LHCN-M2 (cell line): ENCODE measurements around the gene HAS3. TPM values are rescaled to one million over a fixed set of nuclear protein-coding genes. Genes with fewer than 3 reads are reported as not detected.
"Not testable (repeated sequence)": the region's sequence is repeated elsewhere in the genome, so short reads cannot be mapped to it uniquely, and the experiment has no call there.

Experiments
- DNase-seq: peaks from one replicate; pipeline ENCODE4 v3.0.0-alpha.2; 2012; ENCODE audit warnings: low read depth
- total RNA-seq: library from RNA; depleted of rRNA; stranded (reverse); fragments of >200 nt; gene quantifications from 2 replicates; pipeline ENCODE4 v1.2.3, GENCODE V29; 2014

HAS3 gene
- total RNA-seq, 1 experiment from 2014 or later: 0.23 TPM

GRCh38 chr16:69116256-69116875, 10.9 kb downstream of the HAS3 start:
- DNase-seq: no peak

GRCh38 chr16:69116906-69117305, 11.5 kb downstream of the HAS3 start:
- DNase-seq: no peak

GRCh38 chr16:69118468-69118867, 13.0 kb downstream of the HAS3 start:
- DNase-seq: no peak

GRCh38 chr16:69118994-69119393, 13.5 kb downstream of the HAS3 start:
- DNase-seq: no peak

- DNase-seq: no peak
These were observed 14.1 kb downstream of the HAS3 start for GRCh38 chr16:69119536-69119935.

GRCh38 chr16:69120096-69120664, 14.7 kb downstream of the HAS3 start:
- DNase-seq: no peak

- peak; percentile 75 for DNase-seq
These were observed 18.5 kb downstream of the HAS3 start for GRCh38 chr16:69123910-69124309.

GRCh38 chr16:69124406-69124805, 19.0 kb downstream of the HAS3 start:
- not testable (repeated sequence) for DNase-seq

GRCh38 chr16:69124961-69125360, 19.5 kb downstream of the HAS3 start:
- DNase-seq: not testable (repeated sequence)

GRCh38 chr16:69126221-69126620, 20.8 kb downstream of the HAS3 start:
- no peak for DNase-seq

GRCh38 chr16:69126801-69127200, 21.3 kb downstream of the HAS3 start:
- DNase-seq: not testable (repeated sequence)

GRCh38 chr16:69127966-69128510, 22.6 kb downstream of the HAS3 start:
- DNase-seq: no peak

GRCh38 chr16:69130461-69130860, 25.0 kb downstream of the HAS3 start:
- no peak for DNase-seq

GRCh38 chr16:69131167-69131838, 25.9 kb downstream of the HAS3 start:
- DNase-seq: peak; percentile 17

- peak; percentile 74 for DNase-seq
These were observed 26.5 kb downstream of the HAS3 start for GRCh38 chr16:69131839-69132423.

- peak; percentile 79 for DNase-seq
These were observed 27.2 kb downstream of the HAS3 start, which contains the start of the genes CHTF8 and UTP4 for GRCh38 chr16:69132424-69133252. Gene CHTF8 (minus strand): TSS chr16:69132588. CDS start chr16:69121458, 11,130 bp downstream. Gene UTP4 (plus strand): TSS chr16:69132649. CDS start chr16:69133460, 811 bp downstream.

- DNase-seq: no peak
These were observed 28.0 kb downstream of the HAS3 start for GRCh38 chr16:69133373-69133954.

- DNase-seq: no peak
These were observed 33.2 kb downstream of the HAS3 start for GRCh38 chr16:69138608-69139007.

- not testable (repeated sequence) for DNase-seq
These were observed 34.0 kb downstream of the HAS3 start for GRCh38 chr16:69139464-69139863.

GRCh38 chr16:69141014-69141413, 35.6 kb downstream of the HAS3 start:
- DNase-seq: no peak

- no peak for DNase-seq
These were observed 36.5 kb downstream of the HAS3 start for GRCh38 chr16:69141936-69142335.
